GM12892 (cell line): Measurements from ENCODE around the gene PRIM2.

Experiments
- POLR2A ChIP-seq: IDR thresholded peaks from 2 replicates; pipeline ENCODE4 v1.6.1; 2011; ENCODE audit warnings: low read depth, low read length, control low read depth
- POLR2AphosphoS5 ChIP-seq: IDR thresholded peaks from 2 replicates; pipeline ENCODE4 v1.6.1; 2011; ENCODE audit warnings: low read depth, low read length, control low read depth
- TAF1 ChIP-seq: IDR thresholded peaks from 2 replicates; pipeline ENCODE4 v1.6.1; 2011; ENCODE audit warnings: low read depth, mild to moderate bottlenecking, control low read depth, low read length, borderline replicate concordance

DNA sequence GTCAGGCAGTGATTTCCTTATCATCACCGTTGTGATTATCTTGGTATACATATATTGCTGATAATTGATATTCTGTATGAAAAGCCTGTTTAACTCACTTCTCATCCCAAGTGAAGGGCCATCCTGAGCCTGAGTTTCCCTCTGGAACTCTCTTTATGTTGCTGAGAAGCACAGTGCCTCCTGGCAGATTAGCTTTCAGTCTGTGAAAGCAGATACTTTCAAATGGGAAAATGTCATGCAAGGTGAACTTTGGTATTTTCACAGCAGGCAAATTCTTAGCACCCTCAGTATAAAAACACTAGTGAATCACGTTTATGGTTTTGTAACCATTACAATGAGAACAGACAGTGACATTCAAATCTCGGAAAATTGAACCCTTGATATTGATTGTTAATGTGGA, 151.6 kb downstream of the PRIM2 start:
- TF ChIP-seq POLR2A, result no peak
- no peak for TF ChIP-seq TAF1
- no peak for TF ChIP-seq POLR2AphosphoS5
